Activated T-cell treated with anti-CD3 and anti-CD28 coated beads for 1 hour (primary cell): ENCODE results near the gene WDR47.

ENCODE experiments used
- DNase-seq: peaks from one replicate; pipeline ENCODE4 v3.0.0-alpha.2; 2020; ENCODE audit warnings: low read depth

WDR47 gene

GRCh38 chr1:109041621-109042468 lies at the start of gene WDR47:
Gene WDR47, minus strand, starts transcription at chr1:109042102. Its CDS starts 18,590 bp downstream, at chr1:109023512.
- DNase-seq, result peak; percentile 90

DNA sequence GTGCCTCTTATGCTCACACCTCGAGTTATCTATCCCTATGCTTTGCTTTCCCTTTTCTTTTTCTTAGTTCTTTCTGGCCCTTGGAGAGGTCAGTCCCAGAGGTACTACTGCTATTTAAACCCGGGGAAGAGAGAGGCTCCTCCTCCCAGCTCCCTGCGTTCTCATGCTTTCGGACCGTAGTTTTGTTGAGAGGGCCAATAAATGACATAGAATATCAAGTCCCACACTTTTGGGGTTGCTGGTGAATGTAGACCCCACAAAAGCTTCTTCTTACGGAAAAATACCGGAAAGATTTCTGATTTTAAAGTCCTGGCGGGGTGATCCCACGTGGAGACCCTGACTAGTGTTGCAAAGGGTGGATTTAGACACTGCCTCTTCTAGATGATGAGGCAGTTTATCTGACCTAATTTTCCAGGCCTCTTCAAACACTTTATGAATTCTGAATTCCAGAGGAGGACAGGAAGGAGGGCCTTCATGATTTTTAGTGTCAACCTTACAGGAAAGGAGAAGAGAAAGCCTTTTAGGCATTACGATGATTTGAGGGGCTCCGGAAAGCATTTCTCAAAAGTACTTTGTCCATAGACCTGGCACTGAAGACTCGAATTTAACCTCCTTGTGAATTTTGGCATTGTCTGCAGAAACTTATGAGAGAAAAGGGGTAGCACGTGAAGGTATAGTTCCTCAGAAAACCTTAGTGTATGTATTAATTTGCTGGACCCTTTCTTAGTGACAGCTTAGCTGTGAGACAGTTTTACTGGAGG lies 49.4 kb upstream of the WDR47 start:
- no peak for DNase-seq

DNA sequence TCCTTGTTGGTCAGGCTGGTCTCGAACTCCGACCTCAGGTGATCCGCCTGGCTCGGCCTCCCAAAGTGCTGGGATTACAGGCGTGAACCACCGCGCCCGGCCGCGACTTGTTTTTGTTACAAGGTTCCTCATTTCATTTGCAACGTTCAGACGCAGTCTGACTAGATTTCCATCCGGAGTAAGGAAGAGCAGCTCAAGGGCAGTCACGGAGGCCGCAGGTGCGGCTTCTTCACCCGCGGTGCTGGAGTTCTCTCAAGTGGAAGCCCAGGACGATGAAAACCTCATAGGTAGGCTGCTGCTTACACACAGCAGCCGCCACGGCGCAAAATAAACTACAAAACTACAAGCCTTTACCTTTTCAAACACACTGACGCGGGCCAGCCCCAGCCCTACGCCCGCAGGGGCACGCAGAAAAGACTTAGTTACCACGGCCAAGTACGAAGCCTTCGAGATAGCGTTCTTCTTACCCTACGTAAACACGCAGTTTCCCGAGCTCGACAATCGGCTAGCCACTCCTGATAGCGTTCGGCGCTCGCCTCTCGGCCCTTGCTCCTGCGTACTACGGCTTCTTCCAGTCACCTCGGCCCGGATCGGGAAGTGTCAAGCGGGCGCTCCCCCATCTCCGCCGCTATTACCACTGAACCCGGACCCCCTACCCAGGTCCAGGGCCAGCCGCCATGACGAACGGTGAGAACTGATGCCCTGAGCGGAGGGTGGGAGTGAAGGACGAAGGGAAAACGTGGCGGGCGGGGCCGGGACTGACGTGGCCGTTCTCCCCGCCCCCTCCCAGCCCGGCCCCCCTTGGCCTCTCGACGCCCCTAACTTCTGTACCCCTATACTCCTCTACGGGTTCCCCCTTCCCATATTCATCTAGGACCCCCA lies 48.5 kb upstream of the WDR47 start, which contains the start of gene TMEM167B:
TSS of gene TMEM167B (plus strand) at position 569 of the 882 bp plus-strand sequence. CDS start at position 678, 109 bp downstream.
- peak; percentile 77 for DNase-seq

DNA sequence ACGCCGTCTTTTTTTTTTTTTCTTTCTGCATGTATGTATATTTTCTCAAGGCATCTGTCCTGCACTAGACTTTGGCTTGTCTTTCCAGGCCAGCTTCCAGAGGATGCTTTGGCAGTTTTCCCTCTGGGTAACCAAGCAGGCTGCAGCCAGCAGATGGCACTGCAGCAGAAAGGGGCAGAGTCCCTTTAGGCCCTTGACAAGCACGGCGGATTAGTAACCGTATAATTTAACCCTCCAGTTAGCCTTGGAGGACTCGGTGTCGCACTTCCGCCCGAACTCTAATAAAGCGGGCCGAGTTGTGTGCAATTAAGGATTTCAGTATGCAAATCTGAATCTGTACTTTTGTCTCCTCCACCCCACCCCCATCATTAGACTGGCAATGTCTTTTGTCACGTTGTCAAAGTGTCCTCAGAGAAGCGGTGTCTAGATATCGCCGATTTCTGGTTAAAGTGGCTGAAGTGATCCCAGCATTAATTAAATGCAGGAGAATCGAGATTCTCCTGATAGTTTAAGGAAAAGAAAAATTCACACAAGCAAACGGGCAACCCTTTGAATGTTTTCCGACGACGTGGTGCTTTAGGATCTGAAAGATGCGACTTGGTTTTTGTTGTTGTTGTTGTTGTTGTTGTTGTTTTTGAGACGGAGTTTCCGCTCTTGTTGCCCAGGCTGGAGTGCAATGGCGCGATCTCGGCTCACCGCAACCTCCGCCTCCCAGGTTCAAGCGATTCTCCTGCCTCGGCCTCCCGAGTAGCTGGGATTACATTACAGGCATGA lies 47.5 kb upstream of the WDR47 start:
- DNase-seq, result no peak

- no peak for DNase-seq
These were observed 42.9 kb upstream of the WDR47 start for GRCh38 chr1:109084563-109085517.

DNA sequence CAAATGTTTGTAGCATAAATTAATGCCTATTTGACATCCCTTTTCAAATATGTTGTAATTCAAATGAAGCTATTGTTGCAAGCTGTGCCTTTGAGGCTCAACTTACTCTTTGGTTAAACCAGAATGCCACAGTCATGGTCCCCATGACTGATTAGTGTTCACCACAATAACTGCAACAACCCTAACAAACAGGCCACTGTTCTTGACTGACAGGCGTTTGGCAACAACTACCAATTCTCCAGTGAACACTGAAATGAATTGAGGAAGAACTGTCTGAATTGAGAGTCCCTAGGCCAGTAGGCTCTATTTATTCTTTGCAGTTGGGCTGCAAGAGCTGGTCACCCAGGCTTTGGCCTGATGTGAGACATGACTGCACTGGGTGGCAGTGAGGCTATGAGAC lies 42.0 kb upstream of the WDR47 start:
- no peak for DNase-seq

- DNase-seq, result no peak
These were observed 41.6 kb upstream of the WDR47 start for GRCh38 chr1:109083501-109083900.

- no peak for DNase-seq
These were observed 38.7 kb upstream of the WDR47 start for GRCh38 chr1:109080441-109081082.

DNA sequence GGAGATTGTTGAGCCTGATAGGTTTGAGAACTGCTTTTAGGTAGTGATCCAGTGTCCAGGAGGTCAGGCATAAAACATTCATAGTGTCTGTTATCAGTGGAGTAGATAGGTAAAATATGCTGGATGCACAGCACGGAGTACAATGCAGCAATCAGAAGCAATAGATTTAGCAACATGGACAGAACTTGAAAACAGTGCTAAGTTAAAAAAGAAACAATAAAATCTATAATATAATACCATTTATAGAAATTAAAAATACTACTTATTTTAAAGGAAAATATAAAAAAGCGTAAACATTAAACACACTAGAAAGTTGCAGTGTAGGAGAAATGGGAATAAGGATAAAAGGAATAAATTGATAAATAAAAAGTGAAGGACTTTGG lies 37.3 kb upstream of the WDR47 start:
- no peak for DNase-seq

GRCh38 chr1:109078317-109078716 lies 36.4 kb upstream of the WDR47 start:
- DNase-seq, result no peak

DNA sequence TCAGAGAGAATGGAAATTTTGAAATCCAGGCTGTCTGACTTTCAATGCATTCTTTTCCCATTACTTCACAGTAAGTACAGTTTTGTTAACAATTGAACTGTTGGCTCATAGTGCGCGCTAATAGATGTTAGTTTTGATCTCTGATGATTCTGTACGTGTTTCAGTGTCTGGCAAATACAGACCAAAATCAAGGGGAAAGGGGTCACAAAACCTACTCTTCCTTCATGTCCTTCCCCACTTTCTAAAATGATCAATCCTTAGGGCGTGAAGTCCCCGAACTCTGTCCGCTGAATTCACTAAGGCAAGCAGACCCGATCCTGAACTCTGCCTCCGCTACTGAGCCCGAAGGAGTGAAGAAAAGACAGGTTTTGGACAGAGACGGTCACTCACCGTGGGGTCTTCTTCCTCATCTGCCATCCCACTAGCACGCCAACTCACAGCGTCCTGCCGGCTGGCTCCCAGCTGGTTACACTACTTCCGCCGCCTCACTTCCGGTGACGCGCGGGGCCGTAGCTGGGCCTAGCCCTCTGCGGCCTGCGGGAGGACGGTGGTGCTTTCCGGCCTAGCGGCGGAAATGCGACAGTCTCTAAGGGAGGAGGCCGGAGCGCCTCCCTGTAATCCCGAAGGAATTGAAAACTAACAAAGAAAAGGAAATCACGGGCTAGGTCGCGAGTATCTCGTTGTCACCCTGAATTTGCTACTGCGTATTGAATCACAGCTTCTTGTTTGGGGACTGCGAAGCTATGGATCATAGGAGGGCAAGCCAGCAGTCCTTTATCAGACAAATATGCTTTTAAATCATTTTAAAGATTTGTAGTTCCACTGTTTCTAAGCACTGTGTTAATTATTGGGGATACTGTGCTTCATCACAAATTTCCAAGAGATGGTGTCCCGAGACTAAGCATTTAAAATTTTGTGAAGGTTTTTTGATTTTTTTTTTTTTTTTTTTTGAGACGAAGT lies 33.9 kb upstream of the WDR47 start, which contains the start of gene TAF13:
TSS of gene TAF13 (minus strand) at position 473 of the 960 bp plus-strand sequence. CDS start at position 417, 56 bp downstream.
- peak; percentile 77 for DNase-seq

DNA sequence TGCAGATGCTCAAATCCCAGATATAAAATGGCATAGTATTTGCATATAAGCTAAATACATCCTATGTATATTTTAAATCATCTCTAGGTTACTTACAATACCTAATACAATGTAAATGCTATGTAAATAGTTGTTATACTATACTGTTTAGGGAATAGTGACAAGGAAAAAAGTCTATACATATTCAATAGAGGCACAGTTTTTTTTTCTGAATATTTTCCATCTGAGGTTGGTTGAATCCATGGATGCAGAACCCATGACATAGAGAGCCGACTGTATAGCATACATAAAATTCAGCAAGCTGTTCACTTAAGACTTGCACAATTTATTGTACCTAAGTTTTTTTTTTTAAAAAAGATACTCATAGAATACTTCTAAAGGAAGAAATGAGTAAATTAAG lies 27.4 kb upstream of the WDR47 start:
- DNase-seq, result no peak

- no peak for DNase-seq
These were observed 26.0 kb upstream of the WDR47 start for GRCh38 chr1:109067883-109068282.

- DNase-seq, result no peak
These were observed 23.2 kb upstream of the WDR47 start for GRCh38 chr1:109065137-109065536.

DNA sequence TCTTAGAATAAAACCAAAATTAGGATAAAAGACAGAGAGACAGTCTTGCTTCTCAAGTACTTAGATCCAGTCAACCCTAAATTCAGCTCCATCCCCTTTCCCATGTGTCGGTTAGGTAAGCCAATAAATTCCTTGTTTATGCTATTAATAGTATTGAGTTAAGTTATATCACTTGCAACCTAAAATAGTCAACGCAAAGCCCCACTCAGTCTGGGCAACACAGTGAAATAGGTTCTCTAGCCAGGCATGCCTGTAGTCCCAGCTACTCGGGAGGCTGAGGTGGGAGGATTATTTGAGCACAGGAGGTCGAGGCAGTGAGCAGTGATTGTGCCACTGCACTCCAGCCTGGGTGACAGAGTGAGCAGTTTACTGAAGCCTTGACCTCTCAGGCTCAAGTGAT lies 19.3 kb upstream of the WDR47 start:
- DNase-seq, result no peak

- DNase-seq, result no peak
These were observed 18.8 kb upstream of the WDR47 start for GRCh38 chr1:109060707-109061106.

GRCh38 chr1:109059026-109059425 lies 17.1 kb upstream of the WDR47 start:
- no peak for DNase-seq

DNA sequence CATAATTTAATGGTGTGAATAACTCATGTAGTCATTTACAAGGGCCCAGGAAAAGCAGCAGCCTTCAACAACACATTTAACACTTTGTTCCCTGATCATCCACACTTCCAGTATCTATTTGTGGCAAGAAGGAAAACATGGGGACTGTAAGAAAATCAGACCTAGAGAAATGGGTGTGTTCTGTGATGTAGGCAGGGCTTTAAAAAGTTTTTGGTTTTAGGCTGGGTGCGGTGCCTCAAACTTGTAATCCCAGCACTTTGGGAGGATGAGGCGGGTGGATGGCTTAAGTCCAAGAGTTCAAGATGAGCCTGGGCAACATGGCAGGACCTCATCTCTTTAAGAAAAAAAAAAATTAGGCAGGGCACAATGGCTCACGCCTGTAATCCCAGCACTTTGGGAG lies 14.2 kb upstream of the WDR47 start:
- DNase-seq, result no peak
